H9 (cell line): Measurements from ENCODE around the gene SP6. TPM values are rescaled to one million over a fixed set of nuclear protein-coding genes. Genes with fewer than 3 reads are reported as not detected.

Experiments
- DNase-seq: peaks from one replicate; pipeline ENCODE4 v3.0.0-alpha.2; 2017
- H2AFZ ChIP-seq: one replicate; pipeline ENCODE4 v1.6.1; 2013; ENCODE audit warnings: mild to moderate bottlenecking, low read length, control low read depth, moderate library complexity
- H2AK5ac ChIP-seq: 2 replicates; pipeline ENCODE4 v1.6.1; 2013; ENCODE audit warnings: low read length, control low read depth, mixed read lengths; ENCODE audit not compliant: insufficient read length
- H2BK120ac ChIP-seq: one replicate; pipeline ENCODE4 v1.6.1; 2013; ENCODE audit warnings: low read depth, mild to moderate bottlenecking, low read length, control low read depth, inconsistent platforms; ENCODE audit not compliant: poor library complexity, severe bottlenecking
- H2BK12ac ChIP-seq: 2 replicates; pipeline ENCODE4 v1.6.1; 2013; ENCODE audit warnings: low read length, control low read depth, mixed read lengths, low read depth; ENCODE audit not compliant: insufficient read length
- H2BK15ac ChIP-seq: 2 replicates; pipeline ENCODE4 v1.6.1; 2013; ENCODE audit warnings: low read depth, low read length, control low read depth
- H2BK20ac ChIP-seq: one replicate; pipeline ENCODE4 v1.6.1; 2013; ENCODE audit warnings: low read depth, mild to moderate bottlenecking, low read length, control low read depth, inconsistent platforms; ENCODE audit not compliant: poor library complexity, severe bottlenecking
- H2BK5ac ChIP-seq: 2 replicates; pipeline ENCODE4 v1.6.1; 2013; ENCODE audit warnings: low read length, control low read depth, mixed read lengths; ENCODE audit not compliant: insufficient read length
- H3K14ac ChIP-seq: 2 replicates; pipeline ENCODE4 v1.6.1; 2013; ENCODE audit warnings: low read length, control low read depth; ENCODE audit not compliant: insufficient read depth
- H3K18ac ChIP-seq: 2 replicates; pipeline ENCODE4 v1.6.1; 2013; ENCODE audit warnings: low read depth, mild to moderate bottlenecking, mixed read lengths, low read length, control low read depth; ENCODE audit not compliant: insufficient read length
- H3K23ac ChIP-seq: 2 replicates; pipeline ENCODE4 v1.6.1; 2013; ENCODE audit warnings: low read length, control low read depth, mixed read lengths, low read depth; ENCODE audit not compliant: insufficient read length
- H3K23me2 ChIP-seq: 2 replicates; pipeline ENCODE4 v1.6.1; 2013; ENCODE audit warnings: low read depth, mild to moderate bottlenecking, mixed read lengths, low read length, control low read depth; ENCODE audit not compliant: insufficient read length, poor library complexity, severe bottlenecking
- H3K27ac ChIP-seq: 2 replicates; pipeline ENCODE4 v1.5.1; 2013; ENCODE audit warnings: low read length, control low read depth, mixed read lengths, low read depth; ENCODE audit not compliant: insufficient read length
- H3K27me3 ChIP-seq: 2 replicates; pipeline ENCODE4 v1.6.1; 2013; ENCODE audit warnings: low read length, control low read depth, inconsistent platforms; ENCODE audit not compliant: insufficient read depth
- H3K4ac ChIP-seq: 2 replicates; pipeline ENCODE4 v1.6.1; 2013; ENCODE audit warnings: low read depth, mild to moderate bottlenecking, control low read depth, inconsistent platforms, low read length, moderate library complexity
- H3K4me1 ChIP-seq: 2 replicates; pipeline ENCODE4 v1.6.1; 2013; ENCODE audit warnings: low read length, control low read depth, inconsistent platforms; ENCODE audit not compliant: insufficient read depth
- H3K4me2 ChIP-seq: 2 replicates; pipeline ENCODE4 v1.6.1; 2013; ENCODE audit warnings: low read length, control low read depth, mixed read lengths; ENCODE audit not compliant: insufficient read length, insufficient read depth
- H3K56ac ChIP-seq: 2 replicates; pipeline ENCODE4 v1.6.1; 2013; ENCODE audit warnings: low read depth, mild to moderate bottlenecking, mixed read lengths, low read length, control low read depth; ENCODE audit not compliant: insufficient read length
- H3K79me1 ChIP-seq: 2 replicates; pipeline ENCODE4 v1.6.1; 2013; ENCODE audit warnings: low read depth, mild to moderate bottlenecking, moderate library complexity, low read length, control low read depth, inconsistent platforms; ENCODE audit not compliant: insufficient read depth, poor library complexity, severe bottlenecking
- H3K79me2 ChIP-seq: 2 replicates; pipeline ENCODE4 v1.6.1; 2013; ENCODE audit warnings: low read length, control low read depth, inconsistent platforms; ENCODE audit not compliant: insufficient read depth
- H3K9ac ChIP-seq: 2 replicates; pipeline ENCODE4 v1.6.1; 2013; ENCODE audit warnings: low read length, control low read depth, mixed read lengths; ENCODE audit not compliant: insufficient read length; ENCODE audit errors: extremely low read depth
- H3K9me3 ChIP-seq: one replicate; pipeline ENCODE4 v1.6.1; 2013; ENCODE audit warnings: low read depth, low read length, inconsistent platforms; ENCODE audit not compliant: control insufficient read depth
- H3T11ph ChIP-seq: one replicate; pipeline ENCODE4 v1.6.1; 2013; ENCODE audit warnings: mild to moderate bottlenecking, low read length, control low read depth, inconsistent platforms
- H4K20me1 ChIP-seq: one replicate; pipeline ENCODE4 v1.6.1; 2013; ENCODE audit not compliant: control insufficient read depth, insufficient read length, insufficient read depth
- H4K5ac ChIP-seq: 2 replicates; pipeline ENCODE4 v1.6.1; 2013; ENCODE audit warnings: low read depth, mild to moderate bottlenecking, mixed read lengths, low read length, control low read depth; ENCODE audit not compliant: insufficient read length
- H4K8ac ChIP-seq: replicated peaks from 2 replicates; pipeline ENCODE4 v1.6.1; 2013; ENCODE audit warnings: low read length, control low read depth, mixed read lengths, low read depth; ENCODE audit not compliant: insufficient read length
- H4K91ac ChIP-seq: 2 replicates; pipeline ENCODE4 v1.6.1; 2013; ENCODE audit warnings: low read depth, mild to moderate bottlenecking, moderate library complexity, mixed read lengths, low read length, control low read depth; ENCODE audit not compliant: insufficient read length
- H3K27ac Mint-ChIP-seq, 3 experiments: 2 replicates in 2 of 3; 3 replicates in 1 of 3; pipeline ENCODE4 v1.8.0; 2020 to 2021; ENCODE audit warnings: mixed read lengths in 3 of 3, mild to moderate bottlenecking in 1 of 3, moderate library complexity in 1 of 3
- H3K27me3 Mint-ChIP-seq: 2 replicates; pipeline ENCODE4 v1.8.0; 2021; ENCODE audit warnings: low read depth, mild to moderate bottlenecking, moderate library complexity, mixed read lengths
- H3K36me3 Mint-ChIP-seq, 3 experiments: 2 replicates in 2 of 3; 3 replicates in 1 of 3; pipeline ENCODE4 v1.8.0; 2020 to 2021; ENCODE audit warnings: low read depth in 3 of 3, mixed read lengths in 3 of 3; ENCODE audit not compliant: insufficient read depth in 1 of 3
- H3K4me1 Mint-ChIP-seq, 2 experiments: 2 replicates each; pipeline ENCODE4 v1.8.0; 2020; ENCODE audit warnings: mixed read lengths in 2 of 2
- H3K4me3 Mint-ChIP-seq, 2 experiments: 2 replicates in 1 of 2; 3 replicates in 1 of 2; pipeline ENCODE4 v1.8.0; 2020 to 2021; ENCODE audit warnings: mild to moderate bottlenecking in 2 of 2, mixed read lengths in 2 of 2, moderate library complexity in 1 of 2
- H3K9me3 Mint-ChIP-seq, 2 experiments: 2 replicates in 1 of 2; 3 replicates in 1 of 2; pipeline ENCODE4 v1.8.0; 2020; ENCODE audit warnings: mild to moderate bottlenecking in 2 of 2, mixed read lengths in 2 of 2, moderate library complexity in 1 of 2
- CTCF ChIP-seq: fragments of 200-600 bp; sonication (generic); conservative IDR thresholded peaks from 3 replicates; pipeline ENCODE4 v1.8.0; 2021; ENCODE audit warnings: antibody characterized with exemption, mild to moderate bottlenecking
- WGBS: extraction: QIAGEN DNeasy Blood & Tissue Kit; methylation state at CpG from one replicate; pipeline ENCODE4 v1.1.7; 2013; ENCODE audit warnings: missing lambda C conversion rate, low lambda C conversion rate, mixed read lengths; ENCODE audit not compliant: insufficient read length; ENCODE audit errors: extremely low coverage; 5-methylcytosine and 5-hydroxymethylcytosine counted together
- total RNA-seq: library from RNA; stranded (reverse); gene quantifications from 2 replicates; pipeline ENCODE4 v1.2.1, GENCODE V29; 2021

The SP6 gene
- total RNA-seq, 1 experiment from 2014 or later, result 0.90 TPM

GRCh38 chr17:47878203-47879027 lies 27.5 kb upstream of the SP6 start:
- H2BK12ac ChIP-seq, result no peak overlapping the region
- no peak overlapping the region for H2AK5ac ChIP-seq
- no peaks in the 10 kb centered on the region for H3K9me3 ChIP-seq
- TF ChIP-seq CTCF, result no peak
- DNase-seq, result peak; percentile 33
- no peaks in the 10 kb centered on the region for H4K20me1 ChIP-seq
- H3K9ac ChIP-seq, result no peak overlapping the region
- Mint-ChIP-seq H3K4me1 (peaks cover 31 to 43% of the 10 kb centered on the region in 2 experiments), H3K27me3 (peaks cover 57% of the 10 kb centered on the region), H3K36me3 (no peaks in the 10 kb centered on the region), H3K9me3 (no peaks in the 10 kb centered on the region), H3K27ac (no peak overlapping the region; a peak in 1 of 7 replicates), H3K4me3 (no peak overlapping the region)
- H3K79me1 ChIP-seq, result no peaks in the 10 kb centered on the region
- no peaks in the 10 kb centered on the region for H3K79me2 ChIP-seq
- H2BK5ac ChIP-seq, result no peak overlapping the region
- no peak overlapping the region for H3K18ac ChIP-seq
- H3K4me1 ChIP-seq, result peaks cover 7% of the 10 kb centered on the region; the same call in 1 of the 2 replicates
- no CpG with 5 or more reads among the region's 10 CpGs for WGBS
- H4K91ac ChIP-seq, result no peak overlapping the region
- no peak overlapping the region for H2AFZ ChIP-seq
- no peak overlapping the region for H3K27ac ChIP-seq
- H4K5ac ChIP-seq, result no peak overlapping the region
- no peak overlapping the region for H3K56ac ChIP-seq
- H4K8ac ChIP-seq, result no peak overlapping the region
- no peak overlapping the region for H2BK15ac ChIP-seq
- no peak overlapping the region for H2BK120ac ChIP-seq
- no peak overlapping the region for H3K23ac ChIP-seq
- H3K4me2 ChIP-seq, result no peak overlapping the region
- H3K14ac ChIP-seq, result no peak overlapping the region
- H3K27me3 ChIP-seq, result no peaks in the 10 kb centered on the region; the same call in 1 of the 2 replicates
- H3K4ac ChIP-seq, result no peak overlapping the region
- no peaks in the 10 kb centered on the region for H3K23me2 ChIP-seq
- no peak overlapping the region for H3T11ph ChIP-seq
- H2BK20ac ChIP-seq, result no peak overlapping the region
